Small intestine (tissue), 7 donors: ENCODE data around the gene RBM48. TPM values are rescaled to one million over a fixed set of nuclear protein-coding genes. Genes with fewer than 3 reads are reported as not detected.

ENCODE experiments used
- DNase-seq, 2 donors: peaks; one replicate each; pipeline versions ENCODE4 v3.0.0 to v3.0.0-alpha.2; 2013
- FAIRE-seq: peaks from 2 replicates; lab custom pipeline; 2012; peaks lifted over from hg19 to GRCh38; lab: Jason Lieb, UNC
- H3K27ac ChIP-seq, 3 donors: one replicate each; pipeline ENCODE4 v1.5.1; 2013; ENCODE audit warnings: low read length in 2 of 3, mild to moderate bottlenecking in 2 of 3, control low read depth in 1 of 3, inconsistent platforms in 1 of 3, low read depth in 1 of 3, moderate library complexity in 1 of 3
- H3K27me3 ChIP-seq, 3 donors: one replicate each; pipeline ENCODE4 v1.6.1; 2013; ENCODE audit warnings: low read length in 3 of 3, inconsistent platforms in 1 of 3; ENCODE audit not compliant: control insufficient read depth in 3 of 3, insufficient read depth in 3 of 3
- H3K36me3 ChIP-seq, 3 donors: one replicate each; pipeline ENCODE4 v1.6.1; 2013; ENCODE audit warnings: low read length in 3 of 3, inconsistent platforms in 1 of 3, low read depth in 1 of 3, mild to moderate bottlenecking in 1 of 3, moderate library complexity in 1 of 3; ENCODE audit not compliant: control insufficient read depth in 3 of 3, insufficient read depth in 2 of 3
- H3K4me1 ChIP-seq, 3 donors: one replicate each; pipeline ENCODE4 v1.6.1; 2013; ENCODE audit warnings: low read length in 2 of 3, inconsistent platforms in 1 of 3, low read depth in 1 of 3, mild to moderate bottlenecking in 1 of 3, moderate library complexity in 1 of 3; ENCODE audit not compliant: control insufficient read depth in 3 of 3, insufficient read depth in 2 of 3
- H3K4me3 ChIP-seq, 3 donors: one replicate each; pipeline ENCODE4 v1.5.1; 2013; ENCODE audit warnings: low read length in 3 of 3, control low read depth in 1 of 3, inconsistent platforms in 1 of 3, low read depth in 1 of 3, mild to moderate bottlenecking in 1 of 3, moderate library complexity in 1 of 3
- H3K9me3 ChIP-seq, 2 donors: one replicate each; pipeline ENCODE4 v1.6.1; 2013; ENCODE audit warnings: low read depth in 1 of 2, low read length in 1 of 2; ENCODE audit not compliant: control insufficient read depth in 2 of 2, insufficient read depth in 1 of 2
- WGBS, 3 donors: extraction: QIAGEN DNeasy Blood & Tissue Kit; methylation state at CpG; one replicate each; pipeline ENCODE4 v1.1.7; 2013; 5-methylcytosine and 5-hydroxymethylcytosine counted together
- polyA plus RNA-seq, 4 donors: library from polyadenylated mRNA; stranded (reverse) in 3 of 4; unstranded in 1 of 4; fragments of 200-250 nt in 3 of 4; fragments of 120-200 nt in 1 of 4; gene quantifications; one replicate each; pipeline versions ENCODE4 v1.2.1 to v1.2.3, GENCODE V29; 2013
- donor health status: healthy with polysubstance abuse.
- donor health status: control.
- donor health status: control.
- donor health status: Bipolar disorder and iron deficiency.
- donor health status: healthy.

The RBM48 gene
- polyA plus RNA-seq, 4 donors, result 6.4 to 15.9 (median 7.1) TPM

- FAIRE-seq (no peak), DNase-seq (no peak)
- 89 to 91% (median 91%) methylated on average over 1 of the region's 1 CpG for WGBS, 3 donors
- Histone ChIP-seq H3K9me3 (no peaks in the 10 kb centered on the region), H3K36me3 (peaks cover 5 to 22% (median 12%) of the 10 kb centered on the region in 3 donors), H3K4me3 (no peak overlapping the region), H3K4me1 (no peaks in the 10 kb centered on the region), H3K27ac (no peak overlapping the region), H3K27me3 (no peaks in the 10 kb centered on the region)
These were observed 39.0 kb upstream of the RBM48 start for GRCh38 chr7:92489634-92490033.

GRCh38 chr7:92496876-92497275, 31.7 kb upstream of the RBM48 start:
- H3K4me3 ChIP-seq, result no peak overlapping the region
- no peak overlapping the region for H3K27ac ChIP-seq
- no peaks in the 10 kb centered on the region for H3K4me1 ChIP-seq
- H3K9me3 ChIP-seq, result no peaks in the 10 kb centered on the region
- 90 to 98% (median 91%) methylated on average over 2 of the region's 2 CpGs for whole genome bisulfite sequencing, 3 donors
- FAIRE-seq (no peak), DNase-seq (no peak)
- peaks cover 10 to 27% (median 13%) of the 10 kb centered on the region in 3 donors for H3K36me3 ChIP-seq
- no peaks in the 10 kb centered on the region for H3K27me3 ChIP-seq

- WGBS, 3 donors, result 84 to 89% (median 88%) methylated on average over 2 of the region's 2 CpGs
- FAIRE-seq (no peak), DNase-seq (no peak)
- Histone ChIP-seq H3K4me3 (no peak overlapping the region), H3K27ac (no peak overlapping the region), H3K9me3 (no peaks in the 10 kb centered on the region), H3K36me3 (peaks cover 5 to 18% (median 9%) of the 10 kb centered on the region in 3 donors), H3K4me1 (no peaks in the 10 kb centered on the region), H3K27me3 (no peaks in the 10 kb centered on the region)
These were observed 30.0 kb upstream of the RBM48 start for GRCh38 chr7:92498557-92498956.

- H3K36me3 ChIP-seq, result peaks cover 5 to 21% (median 5%) of the 10 kb centered on the region in 3 donors
- FAIRE-seq (no peak), DNase-seq (no peak)
- no peaks in the 10 kb centered on the region for H3K9me3 ChIP-seq
- no peak overlapping the region for H3K27ac ChIP-seq
- H3K27me3 ChIP-seq, result no peaks in the 10 kb centered on the region
- H3K4me3 ChIP-seq, result no peak overlapping the region
- H3K4me1 ChIP-seq, result no peaks in the 10 kb centered on the region
- WGBS, 3 donors, result 84 to 97% (median 84%) methylated on average over 2 of the region's 2 CpGs
These were observed 24.8 kb upstream of the RBM48 start for GRCh38 chr7:92503767-92504166.

- no peak for FAIRE-seq
These were observed 24.0 kb upstream of the RBM48 start for GRCh38 chr7:92504563-92504962.

GRCh38 chr7:92506363-92506762, 22.2 kb upstream of the RBM48 start:
- 84 to 93% (median 90%) methylated on average over 2 of the region's 2 CpGs for WGBS, 3 donors
- no peaks in the 10 kb centered on the region for H3K9me3 ChIP-seq
- no peak for FAIRE-seq
- H3K27ac ChIP-seq, result no peak overlapping the region
- H3K27me3 ChIP-seq, result no peaks in the 10 kb centered on the region
- no peaks in the 10 kb centered on the region for H3K4me1 ChIP-seq
- no peak overlapping the region for H3K4me3 ChIP-seq
- DNase-seq, result no peak
- H3K36me3 ChIP-seq, result peaks cover 0 to 21% (median 3%) of the 10 kb centered on the region in 3 donors

More at GRCh38 chr7:92504563-92504962, 24.0 kb upstream of the RBM48 start:
- H3K4me1 ChIP-seq, result no peaks in the 10 kb centered on the region
- no peak for DNase-seq
- H3K4me3 ChIP-seq, result no peak overlapping the region
- no peaks in the 10 kb centered on the region for H3K9me3 ChIP-seq
- peaks cover 3 to 21% (median 3%) of the 10 kb centered on the region in 3 donors for H3K36me3 ChIP-seq
- no peak overlapping the region for H3K27ac ChIP-seq
- H3K27me3 ChIP-seq, result no peaks in the 10 kb centered on the region
- 91 to 95% (median 94%) methylated on average over 3 of the region's 3 CpGs for WGBS, 3 donors

- H3K9me3 ChIP-seq, result no peaks in the 10 kb centered on the region
- FAIRE-seq (peak; percentile 86), DNase-seq (no peak)
- no peaks in the 10 kb centered on the region for H3K27me3 ChIP-seq
- no peaks in the 10 kb centered on the region for H3K4me1 ChIP-seq
- peaks cover 0 to 20% (median 3%) of the 10 kb centered on the region in 3 donors for H3K36me3 ChIP-seq
- 96 to 99% (median 98%) methylated on average over 5 of the region's 5 CpGs for WGBS, 3 donors
- no peak overlapping the region for H3K4me3 ChIP-seq
- H3K27ac ChIP-seq, result no peak overlapping the region
These were observed 19.6 kb upstream of the RBM48 start for GRCh38 chr7:92508946-92509345.

GRCh38 chr7:92513167-92513902, 15.3 kb upstream of the RBM48 start:
- H3K27me3 ChIP-seq, result no peaks in the 10 kb centered on the region
- no peaks in the 10 kb centered on the region for H3K4me1 ChIP-seq
- no peak for FAIRE-seq
- DNase-seq, result no peak
- H3K27ac ChIP-seq, result no peak overlapping the region
- H3K4me3 ChIP-seq, result no peak overlapping the region
- peaks cover 2 to 17% (median 7%) of the 10 kb centered on the region in 3 donors for H3K36me3 ChIP-seq
- H3K9me3 ChIP-seq, result no peaks in the 10 kb centered on the region
- 63 to 64% (median 64%) methylated on average over 3 of the region's 3 CpGs for WGBS, 3 donors
